Hepatocyte (in vitro differentiated cells): Measurements from ENCODE around the gene CITED1.

ENCODE experiments used
- EZH2 ChIP-seq: fragments of 200-600 bp; sonication (generic); IDR thresholded peaks from 2 replicates; pipeline ENCODE4 v1.6.1; 2016; ENCODE audit warnings: antibody characterized with exemption, mild to moderate bottlenecking, borderline replicate concordance
- EZH2phosphoT487 ChIP-seq: fragments of 200-600 bp; sonication (generic); IDR thresholded peaks from one replicate; pipeline ENCODE4 v1.6.1; 2018; ENCODE audit warnings: antibody characterized with exemption, mild to moderate bottlenecking, low read depth, moderate library complexity; ENCODE audit not compliant: unreplicated experiment, severe bottlenecking
- TF ChIP-seq, protein P1 (sequence below): fragments of 200-600 bp; sonication (generic); IDR thresholded peaks from 2 replicates; pipeline ENCODE4 v1.5.1; 2016; ENCODE audit warnings: antibody characterized with exemption, mild to moderate bottlenecking; ENCODE audit not compliant: poor library complexity

DNA sequence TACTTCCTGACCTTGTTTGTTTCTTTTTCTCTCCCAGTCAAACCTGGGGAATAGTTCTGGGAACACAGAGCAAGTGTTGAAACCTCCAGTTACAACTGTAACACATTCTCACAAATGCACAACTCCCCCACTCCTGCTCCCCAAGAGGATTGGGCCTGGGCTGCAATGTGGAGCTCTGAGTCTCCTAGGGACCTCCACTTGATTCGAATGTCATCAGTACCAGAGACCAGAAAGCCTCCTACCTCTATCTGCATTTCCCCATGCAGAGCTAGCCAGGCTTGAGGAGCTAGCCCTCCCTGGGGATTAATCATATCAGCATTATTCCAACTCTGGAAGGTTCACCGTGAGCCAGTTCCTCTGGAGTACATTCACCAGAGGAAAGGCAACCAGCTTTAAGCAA is 41.7 kb upstream of the CITED1 start:
- TF ChIP-seq, protein P1, sequence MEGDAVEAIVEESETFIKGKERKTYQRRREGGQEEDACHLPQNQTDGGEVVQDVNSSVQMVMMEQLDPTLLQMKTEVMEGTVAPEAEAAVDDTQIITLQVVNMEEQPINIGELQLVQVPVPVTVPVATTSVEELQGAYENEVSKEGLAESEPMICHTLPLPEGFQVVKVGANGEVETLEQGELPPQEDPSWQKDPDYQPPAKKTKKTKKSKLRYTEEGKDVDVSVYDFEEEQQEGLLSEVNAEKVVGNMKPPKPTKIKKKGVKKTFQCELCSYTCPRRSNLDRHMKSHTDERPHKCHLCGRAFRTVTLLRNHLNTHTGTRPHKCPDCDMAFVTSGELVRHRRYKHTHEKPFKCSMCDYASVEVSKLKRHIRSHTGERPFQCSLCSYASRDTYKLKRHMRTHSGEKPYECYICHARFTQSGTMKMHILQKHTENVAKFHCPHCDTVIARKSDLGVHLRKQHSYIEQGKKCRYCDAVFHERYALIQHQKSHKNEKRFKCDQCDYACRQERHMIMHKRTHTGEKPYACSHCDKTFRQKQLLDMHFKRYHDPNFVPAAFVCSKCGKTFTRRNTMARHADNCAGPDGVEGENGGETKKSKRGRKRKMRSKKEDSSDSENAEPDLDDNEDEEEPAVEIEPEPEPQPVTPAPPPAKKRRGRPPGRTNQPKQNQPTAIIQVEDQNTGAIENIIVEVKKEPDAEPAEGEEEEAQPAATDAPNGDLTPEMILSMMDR = no peak
- TF ChIP-seq EZH2 = no peak
- no peak for TF ChIP-seq EZH2phosphoT487
